H9 (cell line): ENCODE data around the gene ROR1. TPM values are rescaled to one million over a fixed set of nuclear protein-coding genes. Genes with fewer than 3 reads are reported as not detected.

ENCODE experiments used
- DNase-seq: peaks from one replicate; pipeline ENCODE4 v3.0.0-alpha.2; 2017
- H2AFZ ChIP-seq: one replicate; pipeline ENCODE4 v1.6.1; 2013; ENCODE audit warnings: mild to moderate bottlenecking, low read length, control low read depth, moderate library complexity
- H2AK5ac ChIP-seq: 2 replicates; pipeline ENCODE4 v1.6.1; 2013; ENCODE audit warnings: low read length, control low read depth, mixed read lengths; ENCODE audit not compliant: insufficient read length
- H2BK120ac ChIP-seq: one replicate; pipeline ENCODE4 v1.6.1; 2013; ENCODE audit warnings: low read depth, mild to moderate bottlenecking, low read length, control low read depth, inconsistent platforms; ENCODE audit not compliant: poor library complexity, severe bottlenecking
- H2BK12ac ChIP-seq: 2 replicates; pipeline ENCODE4 v1.6.1; 2013; ENCODE audit warnings: low read length, control low read depth, mixed read lengths, low read depth; ENCODE audit not compliant: insufficient read length
- H2BK15ac ChIP-seq: 2 replicates; pipeline ENCODE4 v1.6.1; 2013; ENCODE audit warnings: low read depth, low read length, control low read depth
- H2BK20ac ChIP-seq: one replicate; pipeline ENCODE4 v1.6.1; 2013; ENCODE audit warnings: low read depth, mild to moderate bottlenecking, low read length, control low read depth, inconsistent platforms; ENCODE audit not compliant: poor library complexity, severe bottlenecking
- H2BK5ac ChIP-seq: 2 replicates; pipeline ENCODE4 v1.6.1; 2013; ENCODE audit warnings: low read length, control low read depth, mixed read lengths; ENCODE audit not compliant: insufficient read length
- H3K14ac ChIP-seq: 2 replicates; pipeline ENCODE4 v1.6.1; 2013; ENCODE audit warnings: low read length, control low read depth; ENCODE audit not compliant: insufficient read depth
- H3K18ac ChIP-seq: 2 replicates; pipeline ENCODE4 v1.6.1; 2013; ENCODE audit warnings: low read depth, mild to moderate bottlenecking, mixed read lengths, low read length, control low read depth; ENCODE audit not compliant: insufficient read length
- H3K23ac ChIP-seq: 2 replicates; pipeline ENCODE4 v1.6.1; 2013; ENCODE audit warnings: low read length, control low read depth, mixed read lengths, low read depth; ENCODE audit not compliant: insufficient read length
- H3K23me2 ChIP-seq: 2 replicates; pipeline ENCODE4 v1.6.1; 2013; ENCODE audit warnings: low read depth, mild to moderate bottlenecking, mixed read lengths, low read length, control low read depth; ENCODE audit not compliant: insufficient read length, poor library complexity, severe bottlenecking
- H3K27ac ChIP-seq: 2 replicates; pipeline ENCODE4 v1.5.1; 2013; ENCODE audit warnings: low read length, control low read depth, mixed read lengths, low read depth; ENCODE audit not compliant: insufficient read length
- H3K27me3 ChIP-seq: 2 replicates; pipeline ENCODE4 v1.6.1; 2013; ENCODE audit warnings: low read length, control low read depth, inconsistent platforms; ENCODE audit not compliant: insufficient read depth
- H3K4ac ChIP-seq: 2 replicates; pipeline ENCODE4 v1.6.1; 2013; ENCODE audit warnings: low read depth, mild to moderate bottlenecking, control low read depth, inconsistent platforms, low read length, moderate library complexity
- H3K4me1 ChIP-seq: 2 replicates; pipeline ENCODE4 v1.6.1; 2013; ENCODE audit warnings: low read length, control low read depth, inconsistent platforms; ENCODE audit not compliant: insufficient read depth
- H3K4me2 ChIP-seq: 2 replicates; pipeline ENCODE4 v1.6.1; 2013; ENCODE audit warnings: low read length, control low read depth, mixed read lengths; ENCODE audit not compliant: insufficient read length, insufficient read depth
- H3K56ac ChIP-seq: 2 replicates; pipeline ENCODE4 v1.6.1; 2013; ENCODE audit warnings: low read depth, mild to moderate bottlenecking, mixed read lengths, low read length, control low read depth; ENCODE audit not compliant: insufficient read length
- H3K79me1 ChIP-seq: 2 replicates; pipeline ENCODE4 v1.6.1; 2013; ENCODE audit warnings: low read depth, mild to moderate bottlenecking, moderate library complexity, low read length, control low read depth, inconsistent platforms; ENCODE audit not compliant: insufficient read depth, poor library complexity, severe bottlenecking
- H3K79me2 ChIP-seq: 2 replicates; pipeline ENCODE4 v1.6.1; 2013; ENCODE audit warnings: low read length, control low read depth, inconsistent platforms; ENCODE audit not compliant: insufficient read depth
- H3K9ac ChIP-seq: 2 replicates; pipeline ENCODE4 v1.6.1; 2013; ENCODE audit warnings: low read length, control low read depth, mixed read lengths; ENCODE audit not compliant: insufficient read length; ENCODE audit errors: extremely low read depth
- H3K9me3 ChIP-seq: one replicate; pipeline ENCODE4 v1.6.1; 2013; ENCODE audit warnings: low read depth, low read length, inconsistent platforms; ENCODE audit not compliant: control insufficient read depth
- H3T11ph ChIP-seq: one replicate; pipeline ENCODE4 v1.6.1; 2013; ENCODE audit warnings: mild to moderate bottlenecking, low read length, control low read depth, inconsistent platforms
- H4K20me1 ChIP-seq: one replicate; pipeline ENCODE4 v1.6.1; 2013; ENCODE audit not compliant: control insufficient read depth, insufficient read length, insufficient read depth
- H4K5ac ChIP-seq: 2 replicates; pipeline ENCODE4 v1.6.1; 2013; ENCODE audit warnings: low read depth, mild to moderate bottlenecking, mixed read lengths, low read length, control low read depth; ENCODE audit not compliant: insufficient read length
- H4K8ac ChIP-seq: replicated peaks from 2 replicates; pipeline ENCODE4 v1.6.1; 2013; ENCODE audit warnings: low read length, control low read depth, mixed read lengths, low read depth; ENCODE audit not compliant: insufficient read length
- H4K91ac ChIP-seq: 2 replicates; pipeline ENCODE4 v1.6.1; 2013; ENCODE audit warnings: low read depth, mild to moderate bottlenecking, moderate library complexity, mixed read lengths, low read length, control low read depth; ENCODE audit not compliant: insufficient read length
- H3K27ac Mint-ChIP-seq, 3 experiments: 2 replicates in 2 of 3; 3 replicates in 1 of 3; pipeline ENCODE4 v1.8.0; 2020 to 2021; ENCODE audit warnings: mixed read lengths in 3 of 3, mild to moderate bottlenecking in 1 of 3, moderate library complexity in 1 of 3
- H3K27me3 Mint-ChIP-seq: 2 replicates; pipeline ENCODE4 v1.8.0; 2021; ENCODE audit warnings: low read depth, mild to moderate bottlenecking, moderate library complexity, mixed read lengths
- H3K36me3 Mint-ChIP-seq, 3 experiments: 2 replicates in 2 of 3; 3 replicates in 1 of 3; pipeline ENCODE4 v1.8.0; 2020 to 2021; ENCODE audit warnings: low read depth in 3 of 3, mixed read lengths in 3 of 3; ENCODE audit not compliant: insufficient read depth in 1 of 3
- H3K4me1 Mint-ChIP-seq, 2 experiments: 2 replicates each; pipeline ENCODE4 v1.8.0; 2020; ENCODE audit warnings: mixed read lengths in 2 of 2
- H3K4me3 Mint-ChIP-seq, 2 experiments: 2 replicates in 1 of 2; 3 replicates in 1 of 2; pipeline ENCODE4 v1.8.0; 2020 to 2021; ENCODE audit warnings: mild to moderate bottlenecking in 2 of 2, mixed read lengths in 2 of 2, moderate library complexity in 1 of 2
- H3K9me3 Mint-ChIP-seq, 2 experiments: 2 replicates in 1 of 2; 3 replicates in 1 of 2; pipeline ENCODE4 v1.8.0; 2020; ENCODE audit warnings: mild to moderate bottlenecking in 2 of 2, mixed read lengths in 2 of 2, moderate library complexity in 1 of 2
- CTCF ChIP-seq: fragments of 200-600 bp; sonication (generic); conservative IDR thresholded peaks from 3 replicates; pipeline ENCODE4 v1.8.0; 2021; ENCODE audit warnings: antibody characterized with exemption, mild to moderate bottlenecking
- WGBS: extraction: QIAGEN DNeasy Blood & Tissue Kit; methylation state at CpG from one replicate; pipeline ENCODE4 v1.1.7; 2013; ENCODE audit warnings: missing lambda C conversion rate, low lambda C conversion rate, mixed read lengths; ENCODE audit not compliant: insufficient read length; ENCODE audit errors: extremely low coverage; 5-methylcytosine and 5-hydroxymethylcytosine counted together
- total RNA-seq: library from RNA; stranded (reverse); gene quantifications from 2 replicates; pipeline ENCODE4 v1.2.1, GENCODE V29; 2021

The ROR1 gene
- total RNA-seq, 1 experiment from 2014 or later: 75.9 TPM

- Mint-ChIP-seq H3K4me3 (0 out of 5 replicates have a peak overlapping the region, but pooled peaks of 1 of the 2 experiments have one; percentile 9), H3K27ac (peak overlapping the region in 2 of 3 experiments; percentile 2 to 97; a peak in 4 of 7 replicates), H3K27me3 (no peaks in the 10 kb centered on the region), H3K4me1 (peaks cover 79 to 84% of the 10 kb centered on the region in 2 experiments), H3K9me3 (no peaks in the 10 kb centered on the region), H3K36me3 (no peaks in the 10 kb centered on the region)
- Histone ChIP-seq H2AK5ac (no peak overlapping the region), H3K79me1 (peaks cover 7% of the 10 kb centered on the region), H4K5ac (no peak overlapping the region), H2BK20ac (no peak overlapping the region), H3K56ac (no peak overlapping the region), H2AFZ (no peak overlapping the region), H3K27ac (no peak overlapping the region), H3K23ac (no peak overlapping the region), H4K91ac (no peak overlapping the region), H3K27me3 (no peaks in the 10 kb centered on the region), H3K4me1 (peaks cover 34% of the 10 kb centered on the region; the same call in 1 of the 2 replicates), H3T11ph (no peak overlapping the region), H3K9ac (no peak overlapping the region), H3K4me2 (no peak overlapping the region), H2BK120ac (no peak overlapping the region), H4K20me1 (no peaks in the 10 kb centered on the region), H4K8ac (no peak overlapping the region), H2BK5ac (no peak overlapping the region), H3K14ac (no peak overlapping the region), H2BK15ac (no peak overlapping the region), H3K9me3 (no peaks in the 10 kb centered on the region), H2BK12ac (no peak overlapping the region), H3K79me2 (peaks cover 21% of the 10 kb centered on the region), H3K23me2 (no peaks in the 10 kb centered on the region), H3K18ac (no peak overlapping the region), H3K4ac (no peak overlapping the region)
- no peak for TF ChIP-seq CTCF
- WGBS: no CpG with 5 or more reads among the region's 6 CpGs
- DNase-seq: no peak
Observed at GRCh38 chr1:63907051-63907450, 133.2 kb downstream of the ROR1 start.
